ENCODE data around the gene CEP128. TPM values are rescaled to one million over a fixed set of nuclear protein-coding genes. Genes with fewer than 3 reads are reported as not detected.

CEP128 gene
- polyA plus RNA-seq, 1 donor (not counting 4 experiments of a cell fraction or from before 2014, with no cell fraction given) = 2.6 TPM

- no peak overlapping the region for H3K4me3 ChIP-seq (ENCODE audit: control insufficient read depth in 2 of 3, extremely low read depth in 1 of 3, insufficient read depth in 2 of 3, low read depth in 1 of 3, low read length in 3 of 3)
- H3K27ac ChIP-seq (ENCODE audit: control insufficient read depth, insufficient read depth, low read length) = no peak overlapping the region
- H3K4me1 ChIP-seq (ENCODE audit: control insufficient read depth, extremely low read depth, insufficient read depth, low read length) = no peaks in the 10 kb centered on the region
- no peaks in the 10 kb centered on the region for H3K9me3 ChIP-seq (ENCODE audit: control insufficient read depth, low read depth, low read length)
- dilution Hi-C loops (cut with MboI; ENCODE audit: extremely low pct_ligation_motif_present, low sequenced_read_pairs) = no loop called here
- H4K20me1 ChIP-seq (ENCODE audit: control insufficient read depth, extremely low read depth, insufficient read depth, low read length) = no peaks in the 10 kb centered on the region
- H3K9ac ChIP-seq (ENCODE audit: control insufficient read depth, extremely low read depth, insufficient read depth, low read length) = no peak overlapping the region
- H3K27me3 ChIP-seq (ENCODE audit: control insufficient read depth, extremely low read depth, insufficient read depth, low read length) = peaks cover 9% of the 10 kb centered on the region
- no peak overlapping the region for H3K4me2 ChIP-seq (ENCODE audit: control insufficient read depth, extremely low read depth, insufficient read depth, low read depth, low read length)
- H3K36me3 ChIP-seq (ENCODE audit: control insufficient read depth in 2 of 2, extremely low read depth in 1 of 2, insufficient read depth in 2 of 2, low read length in 2 of 2) = no peaks in the 10 kb centered on the region
- DNase-seq (ENCODE audit: low read depth, low spot score) (no peak), FAIRE-seq (no peak)
- no peak overlapping the region for H2AFZ ChIP-seq (ENCODE audit: control insufficient read depth, low read length)
- H3K79me2 ChIP-seq (ENCODE audit: control insufficient read depth, insufficient read depth, low read length) = no peaks in the 10 kb centered on the region
- TF ChIP-seq EZH2 (IDR thresholded peaks at IDR 0.05; ENCODE audit: low read length) = no peak
- TF ChIP-seq CTCF (optimal IDR thresholded peaks at IDR 0.05 in 1 of 3, IDR thresholded peaks at IDR 0.05 in 1 of 3, conservative IDR thresholded peaks at IDR 0.05 in 1 of 3; ENCODE audit: extremely low read depth in 1 of 3, insufficient read depth in 2 of 3, low read length in 3 of 3) = no peak
- no peaks in the 10 kb centered on the region for H3K9me1 ChIP-seq (ENCODE audit: control insufficient read depth, extremely low read depth, insufficient read depth, low read length)
These were observed 36.9 kb upstream of the CEP128 start for GRCh38 chr14:80978403-80978802.

- dilution Hi-C loops (cut with MboI; ENCODE audit: extremely low pct_ligation_motif_present, low sequenced_read_pairs) = no loop called here
- Histone ChIP-seq H3K9me1 (ENCODE audit: control insufficient read depth, extremely low read depth, insufficient read depth, low read length) (no peaks in the 10 kb centered on the region), H3K4me3 (ENCODE audit: control insufficient read depth in 2 of 3, extremely low read depth in 1 of 3, insufficient read depth in 2 of 3, low read depth in 1 of 3, low read length in 3 of 3) (no peak overlapping the region), H3K36me3 (ENCODE audit: control insufficient read depth in 2 of 2, extremely low read depth in 1 of 2, insufficient read depth in 2 of 2, low read length in 2 of 2) (no peaks in the 10 kb centered on the region), H3K79me2 (ENCODE audit: control insufficient read depth, insufficient read depth, low read length) (no peaks in the 10 kb centered on the region), H3K9ac (ENCODE audit: control insufficient read depth, extremely low read depth, insufficient read depth, low read length) (no peak overlapping the region), H2AFZ (ENCODE audit: control insufficient read depth, low read length) (no peak overlapping the region), H3K4me1 (ENCODE audit: control insufficient read depth, extremely low read depth, insufficient read depth, low read length) (no peaks in the 10 kb centered on the region), H3K27me3 (ENCODE audit: control insufficient read depth, extremely low read depth, insufficient read depth, low read length) (peaks cover 15% of the 10 kb centered on the region), H4K20me1 (ENCODE audit: control insufficient read depth, extremely low read depth, insufficient read depth, low read length) (no peaks in the 10 kb centered on the region), H3K27ac (ENCODE audit: control insufficient read depth, insufficient read depth, low read length) (no peak overlapping the region), H3K9me3 (ENCODE audit: control insufficient read depth, low read depth, low read length) (no peaks in the 10 kb centered on the region), H3K4me2 (ENCODE audit: control insufficient read depth, extremely low read depth, insufficient read depth, low read depth, low read length) (no peak overlapping the region)
- DNase-seq (ENCODE audit: low read depth, low spot score) (no peak), FAIRE-seq (no peak)
- TF ChIP-seq EZH2 (IDR thresholded peaks at IDR 0.05; ENCODE audit: low read length) = no peak
- peak in 1 of 3 experiments; percentile 32 for TF ChIP-seq CTCF (optimal IDR thresholded peaks at IDR 0.05 in 1 of 3, IDR thresholded peaks at IDR 0.05 in 1 of 3, conservative IDR thresholded peaks at IDR 0.05 in 1 of 3; ENCODE audit: extremely low read depth in 1 of 3, insufficient read depth in 2 of 3, low read length in 3 of 3)
These were observed 35.7 kb upstream of the CEP128 start for GRCh38 chr14:80977221-80977620.
